ENCODE results near the gene YBX1. TPM values are rescaled to one million over a fixed set of nuclear protein-coding genes. Genes with fewer than 3 reads are reported as not detected.

YBX1 gene
- total RNA-seq, 4 donors from 2014 or later, result 368 to 678 (median 607) TPM

- no peak overlapping the region for H3K27ac ChIP-seq
- DNase-seq, result no peak
- intact Hi-C loops (cut with DNase I), result no loop called here
Measured at GRCh38 chr1:42746436-42747105, 64.4 kb downstream of the YBX1 start.

GRCh38 chr1:42747125-42747524 is 64.9 kb downstream of the YBX1 start:
- Histone ChIP-seq H3K27ac (no peak overlapping the region), H3K27me3 (no peaks in the 10 kb centered on the region), H3K36me3 (peaks cover 16 to 23% of the 10 kb centered on the region in 2 donors), H3K4me3 (replicated peaks in 1 of 3) (no peak overlapping the region), H3K9me3 (no peaks in the 10 kb centered on the region), H3K4me1 (no peaks in the 10 kb centered on the region)
- WGBS, 2 donors, result 65 to 75% methylated on average over 9 to 14 of the region's 14 CpGs
- DNase-seq, result peak; percentile 33 to 42
- intact Hi-C loops (cut with DNase I), result no loop called here
- TF ChIP-seq POLR2A (IDR thresholded peaks at IDR 0.05) (no peak), CTCF (IDR thresholded peaks at IDR 0.05) (peak in 4 of 6 experiments; percentile 53 to 64 (median 60))

More at GRCh38 chr1:42746436-42747105, 64.4 kb downstream of the YBX1 start:
- H3K4me3 ChIP-seq (replicated peaks in 1 of 3), result no peak overlapping the region
- TF ChIP-seq CTCF (IDR thresholded peaks at IDR 0.05) (no peak), POLR2A (IDR thresholded peaks at IDR 0.05) (no peak)
- WGBS, 2 donors, result 96 to 98% methylated on average over 8 to 10 of the region's 12 CpGs
- no peaks in the 10 kb centered on the region for H3K4me1 ChIP-seq
- H3K27me3 ChIP-seq, result no peaks in the 10 kb centered on the region
- H3K9me3 ChIP-seq, result no peaks in the 10 kb centered on the region
- H3K36me3 ChIP-seq, result peaks cover 12 to 17% of the 10 kb centered on the region in 2 donors

- Histone ChIP-seq H3K9me3 (no peaks in the 10 kb centered on the region), H3K27ac (no peak overlapping the region), H3K4me3 (replicated peaks in 1 of 3) (no peak overlapping the region), H3K4me1 (no peaks in the 10 kb centered on the region), H3K36me3 (peaks cover 19 to 28% of the 10 kb centered on the region in 2 donors), H3K27me3 (no peaks in the 10 kb centered on the region)
- 81 to 97% methylated on average over 10 of the region's 10 CpGs for WGBS, 2 donors
- TF ChIP-seq CTCF (IDR thresholded peaks at IDR 0.05) (no peak), POLR2A (IDR thresholded peaks at IDR 0.05) (no peak)
- no peak for DNase-seq
- intact Hi-C loops (cut with DNase I), result no loop called here
Measured at GRCh38 chr1:42748021-42748420, 65.8 kb downstream of the YBX1 start.

GRCh38 chr1:42748461-42749410 is 66.5 kb downstream of the YBX1 start:
- peaks cover 24 to 28% of the 10 kb centered on the region in 2 donors for H3K36me3 ChIP-seq
- no peak overlapping the region for H3K4me3 ChIP-seq (replicated peaks in 1 of 3)
- H3K27me3 ChIP-seq, result no peaks in the 10 kb centered on the region
- no peaks in the 10 kb centered on the region for H3K4me1 ChIP-seq
- H3K27ac ChIP-seq, result no peak overlapping the region
- intact Hi-C loops (cut with DNase I), result no loop called here
- WGBS, 2 donors, result 84 to 85% methylated on average over 13 to 14 of the region's 14 CpGs
- no peak for DNase-seq
- no peaks in the 10 kb centered on the region for H3K9me3 ChIP-seq
- no peak for TF ChIP-seq CTCF (IDR thresholded peaks at IDR 0.05)
- no peak for TF ChIP-seq POLR2A (IDR thresholded peaks at IDR 0.05)
